NCI-H82 (cell line): ENCODE results near the gene YTHDF1.
"Not testable (repeated sequence)": the region's sequence is repeated elsewhere in the genome, so short reads cannot be mapped to it uniquely, and the experiment has no call there.

Experiments
- DNase-seq: peaks from one replicate; lab custom pipeline; 2025; lab: John Stamatoyannopoulos, UW

YTHDF1 gene

DNA sequence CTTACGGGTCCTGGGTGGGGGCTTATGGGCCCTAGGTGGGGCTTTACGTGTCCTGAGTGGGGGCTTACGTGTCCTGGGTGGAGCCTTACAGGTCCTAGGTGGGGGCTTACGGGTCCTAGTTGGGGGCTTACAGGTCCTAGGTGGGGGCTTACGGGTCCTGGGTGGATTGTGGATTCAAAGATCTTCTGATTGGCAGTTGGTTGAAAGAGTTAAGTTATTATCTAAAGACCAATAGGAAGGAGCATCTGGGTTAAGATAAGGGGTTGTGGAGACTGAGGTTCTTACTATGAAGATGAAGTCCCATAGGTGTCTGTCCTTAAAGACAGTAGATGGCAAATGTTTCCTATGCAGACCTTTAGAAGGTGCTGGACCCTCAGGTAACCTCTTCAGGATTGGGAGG lies 11.3 kb upstream of the YTHDF1 start:
- DNase-seq: no peak

DNA sequence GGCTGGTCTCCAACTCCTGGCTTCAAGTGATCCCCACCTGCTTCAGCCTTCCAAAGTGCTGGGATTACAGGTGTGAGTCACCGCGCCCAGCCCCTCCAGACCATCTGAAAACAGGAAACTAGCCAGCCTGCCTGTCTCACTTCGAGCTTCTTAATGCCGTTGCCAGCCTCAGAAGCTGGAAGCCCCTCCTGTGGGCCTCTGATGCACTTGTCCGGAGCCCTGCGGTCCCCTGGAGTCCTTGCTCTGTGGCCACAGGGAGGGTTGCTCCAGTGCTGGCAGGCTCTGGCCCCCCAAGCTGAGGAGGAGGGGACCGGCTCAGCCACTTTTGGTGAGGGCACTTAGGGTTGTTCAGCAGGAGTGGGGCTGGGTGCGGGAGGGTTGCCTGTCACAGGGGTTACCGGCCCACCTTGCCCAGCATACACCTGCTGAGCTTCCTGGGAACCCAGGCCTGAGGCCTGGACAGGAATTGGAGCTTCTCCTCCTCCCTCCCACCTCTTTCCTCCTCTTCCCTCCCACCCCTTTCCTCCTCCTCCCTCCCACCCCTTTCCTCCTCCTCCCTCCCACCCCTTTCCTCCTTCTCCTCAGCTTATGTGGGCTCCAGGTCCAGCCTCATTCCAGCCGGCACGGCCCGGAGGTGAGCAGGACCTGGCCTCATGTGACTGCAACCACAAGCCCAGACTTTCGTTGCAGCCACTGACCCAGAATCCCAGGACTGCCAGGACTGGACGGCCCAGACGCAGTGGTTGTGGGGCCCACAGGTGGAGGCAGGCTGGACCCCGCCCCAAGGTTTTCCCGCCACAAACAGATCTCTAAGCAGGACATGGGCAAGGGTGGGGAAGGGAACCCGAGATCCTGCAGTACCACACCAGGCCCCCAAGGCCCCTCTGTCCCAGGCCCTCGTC lies 10.4 kb upstream of the YTHDF1 start:
- DNase-seq: no peak

DNA sequence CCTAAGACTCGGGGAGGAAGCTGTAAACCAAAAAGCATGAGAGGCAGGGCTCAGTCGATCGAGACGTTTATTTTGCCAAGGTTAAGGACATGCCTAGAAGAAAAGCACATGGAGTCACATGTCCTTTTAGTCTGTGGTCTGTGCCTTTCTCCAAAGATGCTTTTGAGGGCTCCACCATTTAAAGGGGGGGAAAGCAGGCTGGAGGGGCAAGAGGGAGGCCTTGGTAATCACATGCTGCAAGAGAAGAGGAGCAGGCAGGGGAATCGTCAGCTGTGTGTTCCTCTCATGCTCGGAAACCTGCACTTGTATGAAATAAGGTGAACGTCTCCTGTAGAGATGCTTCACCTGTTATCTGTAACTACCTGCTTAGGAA lies 9.1 kb upstream of the YTHDF1 start:
- no peak for DNase-seq

DNA sequence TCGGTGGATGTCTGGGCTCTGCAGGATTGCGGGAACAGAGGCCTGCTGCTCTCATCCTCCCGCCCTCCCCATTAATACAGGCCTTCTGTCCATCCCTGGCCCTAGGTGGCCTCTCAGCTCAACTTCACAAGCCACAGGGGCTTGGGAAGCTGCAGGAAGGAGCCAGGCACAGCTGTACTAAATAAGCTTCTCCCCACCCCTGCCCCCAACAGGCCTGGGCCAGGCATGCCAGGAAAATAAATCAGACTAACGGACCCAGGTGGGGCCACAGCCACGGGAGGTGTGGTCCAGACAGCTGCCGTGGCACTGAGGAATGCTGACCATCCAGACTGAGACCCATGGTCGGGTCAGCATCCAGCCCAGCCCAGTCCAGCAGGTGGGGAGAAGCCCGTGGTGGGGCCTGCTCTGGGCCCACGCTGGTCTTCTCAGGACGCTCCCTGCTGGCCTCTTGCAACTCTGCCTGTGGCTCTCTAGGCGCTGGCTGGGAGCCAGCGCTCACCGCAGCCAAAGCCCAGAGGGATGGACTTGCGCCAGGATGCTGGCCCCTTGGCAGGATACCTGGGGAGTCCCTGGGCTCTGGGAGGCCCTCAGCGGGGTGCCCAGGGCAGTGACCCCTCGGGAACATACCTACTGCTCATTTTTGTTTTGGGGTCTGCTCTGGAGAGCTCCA lies 8.6 kb upstream of the YTHDF1 start:
- DNase-seq: peak; percentile 42

DNA sequence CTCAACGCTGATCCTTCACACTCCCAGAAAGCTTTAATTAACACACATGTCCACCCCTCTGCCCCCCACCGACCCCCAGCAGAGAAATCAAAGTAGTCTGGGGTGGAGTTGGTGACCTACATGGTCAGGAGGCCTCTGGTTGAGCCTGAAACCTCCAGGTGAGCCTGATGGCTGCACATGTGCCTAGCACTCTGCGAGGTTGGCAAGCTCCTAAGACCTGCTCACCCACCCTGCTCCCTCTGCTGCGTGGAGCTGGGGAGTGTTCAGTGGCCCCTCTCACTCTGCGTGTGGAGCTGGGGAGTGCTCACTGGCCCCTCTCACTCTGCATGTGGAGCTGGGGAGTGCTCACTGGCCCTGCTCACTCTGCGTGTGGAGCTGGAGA lies 7.9 kb upstream of the YTHDF1 start:
- DNase-seq: no peak

DNA sequence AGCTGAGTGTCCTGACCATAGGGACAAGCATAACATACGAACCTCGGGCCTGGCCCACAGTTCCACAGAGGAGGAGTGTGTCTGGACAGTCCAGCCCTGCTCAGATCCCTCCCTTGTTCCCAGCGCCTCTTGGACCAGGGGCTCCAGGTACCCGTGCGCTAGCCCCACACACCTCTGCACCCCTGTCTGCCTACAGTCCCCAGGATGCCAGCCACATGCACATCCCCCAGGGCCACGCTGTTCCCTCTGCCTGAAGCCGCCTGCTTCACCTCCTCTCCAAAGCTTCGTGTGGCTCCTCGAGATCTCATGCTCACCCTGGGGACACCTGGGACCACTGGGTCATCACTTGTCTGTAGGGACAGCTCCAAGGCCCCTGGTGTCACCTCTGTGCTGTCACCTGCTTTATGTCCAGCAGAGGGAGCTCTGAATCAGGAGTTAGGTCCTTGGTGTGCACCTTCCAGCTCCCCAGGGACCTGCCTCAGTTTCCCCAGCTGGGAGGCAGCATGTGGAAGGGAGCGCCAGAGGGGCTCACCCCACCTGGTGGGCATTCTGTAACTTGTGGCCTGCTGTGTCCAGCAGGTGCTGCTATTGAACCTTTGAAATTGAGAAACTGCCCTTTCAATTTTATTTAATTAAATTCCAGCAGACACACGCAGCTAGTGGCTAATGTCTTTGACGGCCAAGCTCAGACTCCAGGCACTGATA lies 7.3 kb upstream of the YTHDF1 start:
- peak; percentile 65 for DNase-seq

DNA sequence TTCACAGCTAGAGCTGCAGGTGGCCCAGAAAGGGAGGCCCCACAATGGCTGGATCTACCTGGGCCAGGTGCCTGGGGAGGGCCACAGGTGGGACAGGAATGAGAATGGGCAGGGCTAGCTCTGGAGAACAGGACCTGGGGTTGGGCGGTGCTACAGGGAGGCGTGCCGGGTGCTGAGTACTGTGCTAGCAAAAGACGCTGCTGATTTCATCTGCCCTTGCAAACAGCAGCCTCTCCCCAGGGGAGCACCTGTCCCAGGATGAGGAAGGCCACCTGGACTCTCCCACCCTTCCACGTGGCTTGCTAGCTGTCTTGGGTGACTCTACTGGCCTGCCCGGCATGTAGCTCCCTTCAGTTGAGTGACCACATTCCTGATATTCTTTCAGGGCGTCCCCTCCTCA lies 6.6 kb upstream of the YTHDF1 start:
- DNase-seq: no peak

DNA sequence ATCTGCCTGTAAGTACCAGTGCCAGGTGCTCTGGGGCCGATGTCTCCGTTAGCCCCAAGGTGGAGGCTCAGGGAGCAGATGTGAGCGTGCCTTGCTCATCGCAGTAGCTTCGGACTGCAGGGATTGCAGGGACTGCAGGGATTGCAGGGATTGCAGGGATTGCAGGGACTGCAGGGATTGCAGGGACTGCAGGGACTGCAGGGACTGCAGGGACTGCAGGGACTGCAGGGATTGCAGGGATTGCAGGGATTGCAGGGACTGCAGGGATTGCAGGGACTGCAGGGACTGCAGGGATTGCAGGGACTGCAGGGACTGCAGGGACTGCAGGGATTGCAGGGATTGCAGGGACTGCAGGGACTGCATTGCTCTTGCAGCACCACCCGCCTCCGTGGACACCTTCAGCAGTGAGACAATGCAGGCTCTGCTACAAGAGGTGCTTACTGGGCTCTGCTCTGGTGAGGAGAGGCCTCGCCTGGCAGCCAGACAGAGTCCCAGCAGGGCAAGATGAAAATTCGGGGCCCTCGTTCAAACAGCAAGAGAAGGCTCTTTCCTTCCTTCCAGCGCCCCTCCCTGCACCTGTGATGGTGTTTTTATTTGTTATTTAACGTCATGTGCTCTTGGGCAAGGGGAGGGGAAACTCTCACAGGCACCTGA lies 5.6 kb upstream of the YTHDF1 start:
- DNase-seq: not testable (repeated sequence)

DNA sequence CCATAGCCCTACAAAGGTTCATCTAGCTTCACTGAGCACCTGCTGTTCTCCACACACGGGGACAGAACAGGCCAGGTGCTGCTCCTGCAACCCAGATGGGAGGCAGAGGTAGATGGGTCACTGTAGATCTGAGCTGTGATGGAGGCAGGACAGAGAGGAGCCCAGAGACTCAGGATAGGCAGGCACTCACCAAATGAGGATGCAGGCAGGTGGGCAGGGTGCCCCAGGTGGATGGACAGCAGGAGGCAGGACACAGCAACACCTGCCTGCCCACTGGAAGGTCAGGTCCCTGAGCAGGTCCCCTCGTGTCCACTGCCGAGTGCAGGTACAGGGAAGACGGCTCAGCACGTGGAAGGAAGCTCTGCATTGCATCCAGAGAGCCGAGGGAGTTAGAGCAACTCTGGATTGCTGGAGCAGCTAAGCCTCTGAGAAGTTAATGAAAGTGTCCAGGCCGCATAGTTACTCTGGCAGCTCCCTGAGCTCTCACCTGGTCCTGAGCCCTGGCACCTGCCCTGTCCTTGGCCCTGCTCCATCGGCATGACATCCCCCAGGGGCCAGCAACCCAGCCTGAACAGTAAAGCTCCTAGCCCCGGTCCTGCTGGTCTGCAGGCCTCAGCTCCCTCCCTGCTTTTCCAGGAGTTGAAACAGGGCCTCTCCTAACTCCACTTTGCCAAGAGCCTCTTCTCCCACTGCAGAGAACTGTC lies 4.9 kb upstream of the YTHDF1 start:
- DNase-seq: no peak

DNA sequence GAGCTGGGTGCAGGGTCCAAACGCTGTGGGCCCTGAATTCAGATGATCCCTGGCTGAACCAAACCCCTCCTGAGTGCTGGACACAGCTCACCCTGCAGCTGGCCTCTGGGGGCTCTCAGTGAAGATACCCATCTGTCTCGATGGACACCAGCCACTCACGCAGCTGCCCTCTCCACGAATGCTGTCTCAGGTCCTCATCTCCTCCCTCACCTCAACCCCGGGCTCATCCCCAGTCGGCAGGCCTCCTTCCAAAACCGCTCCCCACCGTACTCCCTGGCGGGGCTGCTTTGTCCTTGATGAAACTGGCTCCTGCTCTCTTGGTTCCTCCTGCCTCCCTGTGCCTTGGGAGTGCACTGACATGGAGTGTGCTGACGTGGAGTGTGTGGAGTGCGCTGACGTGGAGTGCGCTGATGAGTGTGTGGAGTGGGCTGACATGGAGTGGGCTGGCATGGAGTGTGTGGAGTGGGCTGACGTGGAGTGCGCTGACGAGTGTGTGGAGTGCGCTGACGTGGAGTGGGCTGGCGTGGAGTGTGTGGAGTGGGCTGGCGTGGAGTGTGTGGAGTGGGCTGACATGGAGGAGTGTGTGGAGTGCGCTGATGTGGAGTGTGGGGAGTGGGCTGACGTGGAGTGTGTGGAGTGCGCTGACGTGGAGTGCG lies 4.1 kb upstream of the YTHDF1 start:
- DNase-seq: no peak

DNA sequence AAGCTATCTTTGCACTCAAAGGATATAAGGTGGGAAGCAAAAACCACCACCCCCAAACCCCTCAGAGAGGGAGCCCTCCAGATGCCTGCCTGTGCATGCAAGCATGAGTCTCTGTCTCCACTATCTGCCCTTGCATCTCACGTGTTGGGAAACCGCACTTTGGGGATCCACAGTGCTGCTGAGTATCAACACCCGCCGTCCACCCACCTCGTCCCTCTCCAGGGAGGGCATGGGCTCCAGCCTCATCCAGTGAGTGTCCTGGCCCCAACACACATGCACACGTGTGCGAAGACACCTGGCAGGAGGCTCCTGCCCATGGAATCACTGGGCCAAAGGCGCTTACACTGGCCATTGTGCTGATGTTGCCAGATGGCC lies 3.5 kb upstream of the YTHDF1 start:
- DNase-seq: no peak

DNA sequence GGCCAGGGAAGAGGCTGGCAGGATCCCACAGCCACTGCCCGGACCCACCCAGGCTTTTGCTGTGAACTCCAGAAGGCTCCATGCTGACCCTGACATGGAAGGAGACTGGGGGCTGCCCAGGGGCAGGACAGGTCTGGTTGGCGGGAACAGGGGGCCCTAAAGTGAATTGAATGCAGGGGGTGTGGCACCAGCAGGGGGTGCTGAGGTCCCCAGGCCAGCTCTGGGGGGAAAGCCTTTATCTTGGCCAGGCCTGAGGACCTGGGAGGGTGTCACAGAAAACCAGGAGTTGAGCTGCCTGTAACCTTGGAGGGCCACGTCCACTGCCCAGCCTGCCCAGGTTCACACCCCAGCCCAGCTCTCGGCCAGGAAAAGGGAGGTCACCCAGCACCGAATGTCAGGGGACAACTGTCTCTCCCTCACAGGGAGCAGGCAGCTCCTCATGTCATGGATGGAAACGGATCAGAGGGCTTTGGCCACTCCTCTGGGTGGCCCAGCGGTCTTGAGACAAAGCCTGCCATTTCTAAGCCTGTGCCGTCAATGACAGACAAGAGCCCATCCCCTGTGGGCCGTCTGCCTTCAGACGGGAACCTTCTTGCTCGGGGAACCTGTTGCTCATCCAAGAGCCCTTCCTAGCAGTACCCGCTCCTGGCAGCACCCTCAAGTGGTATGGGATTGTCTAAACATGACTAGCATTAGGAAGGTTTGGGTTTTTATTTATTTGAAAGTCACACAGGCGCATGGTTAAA lies 2.9 kb upstream of the YTHDF1 start:
- no peak for DNase-seq

DNA sequence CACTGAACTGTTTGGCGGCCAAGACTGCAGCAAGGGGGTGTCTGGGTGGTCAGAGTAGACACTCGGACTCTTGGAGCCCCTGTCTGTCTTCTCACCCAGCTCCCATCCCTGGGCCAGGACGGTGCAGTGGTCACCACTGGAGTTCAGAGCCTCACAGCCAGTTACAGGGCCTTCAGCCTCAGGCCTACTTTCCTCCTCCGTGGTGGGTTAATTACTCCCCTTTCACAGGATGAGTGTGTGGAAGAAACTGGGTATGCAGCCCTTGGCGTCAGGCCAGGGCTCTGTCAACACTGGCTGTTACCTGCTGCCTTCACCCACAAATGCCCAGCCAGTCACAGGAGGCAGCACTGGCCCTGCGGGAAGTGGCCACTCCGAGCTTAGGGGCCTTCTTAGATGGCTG lies 1.8 kb upstream of the YTHDF1 start:
- no peak for DNase-seq

DNA sequence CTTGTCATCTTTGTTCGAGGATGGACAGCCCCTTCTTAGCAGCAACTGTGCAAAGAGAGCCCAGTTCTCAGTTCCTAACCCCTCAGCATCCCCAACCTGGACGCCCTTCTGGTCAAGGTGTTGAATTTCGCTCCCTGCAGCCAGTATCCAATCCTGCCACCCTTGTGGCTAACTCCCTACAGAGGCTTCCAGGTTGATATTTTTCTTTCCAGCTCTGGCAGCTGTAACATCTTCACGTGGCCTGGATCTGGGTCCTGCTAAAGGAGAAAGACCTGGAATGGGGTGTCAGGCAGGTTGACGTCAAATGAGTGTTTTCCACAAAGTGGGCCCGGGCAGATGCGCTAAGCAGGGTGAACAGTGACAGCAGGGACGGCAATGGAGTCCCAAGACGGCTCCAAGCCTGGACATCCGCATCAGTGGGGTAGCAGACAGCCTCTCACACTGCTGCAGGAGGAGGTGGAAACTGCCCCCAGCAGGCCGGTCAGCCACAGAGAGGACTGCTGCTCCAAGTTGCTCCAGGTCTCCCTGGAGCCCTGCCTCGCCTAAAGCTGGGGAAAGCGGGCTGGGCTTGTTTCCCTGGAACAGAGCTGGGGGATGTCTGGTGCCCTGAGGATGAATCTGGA lies 1.0 kb upstream of the YTHDF1 start:
- no peak for DNase-seq

DNA sequence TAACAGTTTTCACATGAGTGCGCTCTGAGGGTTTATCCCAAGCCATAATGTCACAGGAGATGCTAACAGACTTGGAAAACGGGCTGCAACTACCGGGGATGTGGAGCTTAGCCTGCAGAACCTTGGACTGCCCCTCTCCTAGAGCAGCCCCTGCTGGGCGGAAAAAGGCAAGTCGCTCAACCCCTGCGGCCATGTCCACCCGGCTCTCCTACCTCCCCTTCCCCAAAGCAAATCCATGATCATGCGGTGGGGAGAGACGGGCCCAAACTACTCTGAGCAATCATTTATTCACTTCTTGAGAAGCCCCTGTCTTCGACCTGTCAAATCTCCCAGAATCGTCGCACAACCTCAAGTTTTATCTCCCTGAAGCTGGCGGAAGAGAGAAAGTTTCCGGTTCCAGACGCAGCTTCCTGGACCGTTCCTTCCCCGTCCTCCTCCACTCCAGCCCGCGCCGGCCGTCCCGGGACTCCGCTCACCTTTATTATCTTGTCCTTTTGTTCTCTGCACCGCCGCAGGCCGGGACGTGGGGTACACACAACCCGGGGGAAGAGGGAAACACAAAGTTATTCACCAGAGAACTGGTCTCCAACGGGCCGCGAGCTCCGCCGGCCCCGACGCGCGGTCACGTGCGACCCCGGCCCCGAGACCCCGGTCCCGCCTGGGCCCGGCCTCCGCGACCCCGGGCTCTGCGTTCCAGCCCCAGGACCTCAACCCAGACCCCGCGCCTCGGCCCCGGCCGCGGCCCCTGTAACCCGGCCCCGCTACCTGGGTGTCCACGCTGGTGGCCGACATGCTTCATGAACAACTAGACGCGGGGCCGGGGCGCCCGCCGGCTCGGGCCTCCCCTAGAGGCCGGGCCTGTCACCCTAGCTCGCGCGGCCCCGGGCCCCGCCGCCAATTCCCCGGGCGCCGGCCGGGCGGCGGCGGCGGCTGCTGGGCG lies 560 bp downstream of the YTHDF1 start:
- peak; percentile 69 for DNase-seq

DNA sequence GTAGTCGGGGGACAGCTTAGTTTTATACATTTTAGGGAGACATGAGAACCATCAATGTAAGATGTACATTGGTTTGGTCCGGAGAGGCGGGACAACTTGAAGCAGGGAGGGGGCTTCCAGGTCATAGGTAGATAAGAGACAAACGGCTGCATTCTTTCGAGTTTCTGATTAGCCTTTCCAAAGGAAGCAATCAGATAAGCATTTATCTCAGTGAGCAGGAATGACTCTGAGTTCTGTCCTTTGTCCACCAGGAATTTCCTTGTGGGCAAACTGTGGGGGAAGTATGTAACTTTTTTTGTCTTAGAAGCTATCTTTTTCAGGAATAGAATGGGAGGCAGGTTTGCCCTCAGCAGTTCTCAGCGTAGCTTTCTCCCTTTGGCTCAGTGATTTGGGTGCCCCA lies 1.4 kb downstream of the YTHDF1 start:
- DNase-seq: no peak

DNA sequence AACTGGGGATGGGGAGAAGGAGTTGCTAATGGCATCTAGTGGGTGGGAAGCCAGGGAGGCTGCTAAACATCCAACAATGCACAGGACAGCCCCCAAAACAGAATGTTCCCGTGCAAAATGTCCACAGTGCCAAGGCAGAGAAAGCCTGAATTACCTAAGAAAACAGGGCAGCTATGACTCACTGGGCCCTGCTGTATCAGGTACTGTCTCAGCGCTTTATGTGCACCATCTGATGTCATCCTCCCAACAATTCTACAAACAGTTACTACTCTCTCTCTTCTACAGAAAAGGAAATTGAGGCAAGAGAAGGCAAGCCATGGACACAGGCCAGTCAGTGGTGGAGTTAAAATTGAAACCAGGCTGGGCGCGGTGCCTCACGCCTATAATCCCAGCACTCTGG lies 3.1 kb downstream of the YTHDF1 start:
- DNase-seq: no peak

DNA sequence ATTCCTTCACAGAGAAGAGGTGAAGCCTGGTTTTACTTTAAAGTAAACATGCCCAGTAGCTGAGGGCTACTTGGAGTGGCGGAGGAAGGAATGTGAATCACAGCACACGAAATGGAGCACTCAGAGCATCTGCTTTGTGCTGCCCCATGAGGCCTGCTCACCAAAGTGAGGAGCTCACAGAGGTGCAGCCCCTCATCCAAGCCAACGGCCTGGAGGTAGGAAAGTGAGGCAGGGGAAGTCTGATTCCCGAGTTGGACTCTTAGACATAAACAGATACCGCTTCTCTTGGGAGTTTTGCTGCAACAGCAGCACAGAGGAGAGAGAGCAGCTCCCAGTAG lies 3.6 kb downstream of the YTHDF1 start:
- DNase-seq: no peak

DNA sequence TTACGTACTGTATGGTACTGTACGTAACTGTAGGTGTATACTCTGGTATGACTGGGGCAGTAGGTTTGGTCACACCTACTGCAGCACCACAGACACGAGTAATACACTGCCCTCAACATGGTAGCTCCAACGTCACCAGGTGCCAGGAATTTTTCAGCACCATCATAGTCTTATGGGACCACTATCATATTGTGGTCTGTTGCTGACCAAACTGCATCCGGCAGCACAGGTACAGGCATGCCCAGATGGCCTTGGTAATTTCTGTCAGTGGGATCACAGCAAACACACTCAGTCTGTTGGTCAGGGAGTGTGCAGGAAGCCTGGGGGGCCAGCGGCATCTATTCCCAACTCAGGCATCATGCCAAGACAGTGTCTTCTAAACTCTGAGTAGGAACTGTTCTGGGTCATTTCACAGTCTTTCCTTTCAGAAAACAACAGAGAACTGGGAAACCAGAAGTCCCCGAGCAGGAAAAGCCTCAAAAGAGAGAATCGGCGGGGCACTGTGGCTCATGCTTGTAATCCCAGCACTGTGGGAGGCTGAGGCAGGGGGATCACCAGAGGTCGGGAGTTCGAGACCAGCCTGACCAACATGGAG lies 5.8 kb downstream of the YTHDF1 start:
- no peak for DNase-seq
